Astrocyte of the cerebellum (primary cell): Measurements from ENCODE around the gene EMCN.

ENCODE experiments used
- DNase-seq: peaks from one replicate; pipeline ENCODE4 v3.0.0-alpha.2; 2011; ENCODE audit warnings: low read depth
- H3K4me3 ChIP-seq: 2 replicates; pipeline ENCODE4 v1.5.1; 2011; ENCODE audit warnings: mild to moderate bottlenecking, low read depth, low read length, moderate library complexity
- CTCF ChIP-seq: IDR thresholded peaks from 2 replicates; pipeline ENCODE4 v1.5.1; 2012; ENCODE audit warnings: low read length, low read depth, moderate library complexity, mild to moderate bottlenecking; ENCODE audit errors: missing control alignments
- in situ Hi-C: cut with HindIII; loops from 2 replicates; pipeline ENCODE4 v1.10.0; 2017; ENCODE audit warnings: low sequenced_read_pairs

EMCN gene

DNA sequence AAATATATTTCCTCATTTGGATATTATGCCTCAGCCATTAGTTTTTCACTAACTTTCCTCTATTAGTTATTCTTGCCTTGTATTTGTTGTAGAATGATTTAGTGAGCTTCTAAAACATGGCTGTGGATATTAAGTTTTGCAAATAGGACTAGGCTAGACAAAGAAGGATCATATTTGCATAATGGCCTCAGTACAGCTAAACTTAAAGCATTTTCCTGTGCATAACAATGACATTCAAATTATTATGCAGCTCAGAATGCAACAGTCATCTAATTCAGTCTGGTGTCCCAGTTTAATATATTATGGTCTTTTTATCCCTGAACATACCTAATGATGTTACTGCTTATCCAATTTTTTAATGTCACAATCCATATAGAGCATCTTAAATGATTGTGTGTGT is 172.2 kb downstream of the EMCN start:
- H3K4me3 ChIP-seq, result no peak overlapping the region
- DNase-seq, result no peak
- in situ Hi-C loops, result no loop called here
- TF ChIP-seq CTCF, result no peak
